Cardiac fibroblast (primary cell): ENCODE results near the gene RACK1.
A peak's percentile ranks its signal among the peaks of the same experiment; 100 is the strongest.

Experiments used
- DNase-seq, 2 donors: peaks; one replicate each; pipeline versions ENCODE4 v3.0.0 to v3.0.0-alpha.2; 2010; ENCODE audit warnings: low read depth in 2 of 2
- H3K4me3 ChIP-seq, 2 donors: replicated peaks in 1 of 2; 1 replicate in 1 of 2; 2 replicates in 1 of 2; pipeline ENCODE4 v1.5.1; 2011; ENCODE audit warnings: low read depth in 2 of 2, low read length in 2 of 2, mild to moderate bottlenecking in 2 of 2, moderate library complexity in 1 of 2
- CTCF ChIP-seq: IDR thresholded peaks from one replicate; pipeline ENCODE4 v1.5.1; 2011; ENCODE audit warnings: low read depth, mild to moderate bottlenecking, low read length, inconsistent platforms

RACK1 gene

GRCh38 chr5:181242031-181242451 lies 1.7 kb downstream of the RACK1 start:
- DNase-seq, result peak in 1 of 2 donors; percentile 42
- no peak for TF ChIP-seq CTCF
- peak overlapping the region; percentile 76 for H3K4me3 ChIP-seq

DNA sequence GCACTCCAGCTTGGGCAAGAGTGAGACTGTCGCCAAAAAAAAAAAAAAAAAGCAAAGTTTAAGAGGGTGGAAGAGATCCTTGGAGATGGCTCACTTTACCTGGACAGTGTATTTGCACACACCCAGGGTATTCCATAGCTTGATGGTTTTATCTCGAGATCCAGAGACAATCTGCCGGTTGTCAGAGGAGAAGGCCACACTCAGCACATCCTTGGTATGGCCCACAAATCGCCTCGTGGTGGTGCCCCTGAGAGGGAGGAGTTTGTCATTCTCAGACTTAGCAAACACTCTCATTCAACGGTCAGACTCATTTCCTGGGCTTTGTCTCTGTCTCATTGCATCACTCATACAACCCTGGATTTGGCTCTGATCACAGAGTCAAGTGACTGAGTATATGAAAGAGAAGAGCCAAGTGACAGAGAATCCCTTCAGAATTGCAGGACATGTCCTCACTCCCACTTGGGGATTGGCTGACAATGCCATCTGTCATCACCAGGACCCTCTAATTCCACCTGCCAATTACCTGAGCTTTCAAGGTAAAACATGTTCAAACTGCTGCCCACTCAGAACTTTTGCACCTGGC lies 2.2 kb downstream of the RACK1 start:
- peak overlapping the region; percentile 76 for H3K4me3 ChIP-seq

DNA sequence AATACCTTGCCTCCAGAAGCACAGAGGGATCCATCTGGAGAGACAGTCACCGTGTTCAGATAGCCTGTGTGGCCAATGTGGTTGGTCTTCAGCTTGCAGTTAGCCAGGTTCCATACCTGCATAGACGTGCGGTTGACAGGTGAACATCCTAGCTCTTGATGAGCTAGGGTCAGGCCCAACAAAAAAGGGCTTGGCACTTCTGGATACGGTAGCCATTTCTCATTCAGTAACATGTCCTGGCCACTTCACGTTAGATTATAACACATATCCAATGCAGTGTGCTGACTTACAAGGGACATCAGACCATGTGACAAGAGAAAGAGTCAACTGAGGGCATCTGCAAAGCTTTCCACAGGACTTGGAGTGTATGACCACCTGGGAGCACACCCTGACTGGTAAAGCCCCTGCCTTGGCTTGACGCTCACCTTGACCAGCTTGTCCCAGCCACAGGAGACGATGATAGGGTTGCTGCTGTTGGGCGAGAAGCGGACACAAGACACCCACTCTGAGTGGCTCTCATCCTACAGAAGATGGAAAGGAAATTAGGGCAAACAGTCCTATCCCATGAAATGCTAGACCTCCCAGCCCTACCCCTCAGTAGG lies 4.5 kb downstream of the RACK1 start:
- no peak for DNase-seq
- H3K4me3 ChIP-seq, result no peak overlapping the region
- TF ChIP-seq CTCF, result no peak

More for the DNA sequence above, 2.2 kb downstream of the RACK1 start:
- TF ChIP-seq CTCF, result peak; percentile 19
- peak; percentile 85 to 96 for DNase-seq

DNA sequence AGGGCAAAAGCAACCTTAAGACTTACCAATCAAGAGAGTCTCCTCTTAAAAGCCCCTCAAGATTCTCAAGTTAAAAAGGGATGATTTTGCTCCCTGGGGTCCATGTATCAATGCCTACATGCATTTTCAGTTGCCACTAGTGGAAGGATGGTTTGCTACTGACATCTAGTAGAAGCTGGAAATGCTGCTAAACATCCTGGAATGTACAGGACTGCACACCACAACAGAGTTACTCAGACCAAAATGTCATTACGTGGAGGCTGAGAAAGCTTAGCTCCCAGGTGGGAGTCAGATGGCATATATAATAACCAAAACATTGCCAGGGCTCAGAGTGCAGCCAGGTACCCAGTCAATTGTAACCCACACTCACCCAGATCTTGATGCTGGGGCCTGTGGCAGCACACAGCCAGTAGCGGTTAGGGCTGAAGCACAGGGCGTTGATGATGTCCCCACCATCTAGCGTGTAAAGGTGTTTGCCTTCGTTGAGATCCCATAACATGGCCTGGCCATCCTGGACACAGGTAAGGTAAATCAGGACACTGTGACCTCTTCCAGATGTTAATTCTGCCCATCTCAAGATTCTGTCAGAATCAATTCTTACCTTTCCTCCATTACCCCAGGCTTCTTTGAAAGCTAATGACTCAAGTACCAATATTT lies 5.8 kb downstream of the RACK1 start:
- DNase-seq, result no peak
- no peak for TF ChIP-seq CTCF
- H3K4me3 ChIP-seq, result no peak overlapping the region

- no peak for DNase-seq
- no peak for TF ChIP-seq CTCF
- no peak overlapping the region for H3K4me3 ChIP-seq
Measured at GRCh38 chr5:181236954-181237641, 6.6 kb downstream of the RACK1 start.

DNA sequence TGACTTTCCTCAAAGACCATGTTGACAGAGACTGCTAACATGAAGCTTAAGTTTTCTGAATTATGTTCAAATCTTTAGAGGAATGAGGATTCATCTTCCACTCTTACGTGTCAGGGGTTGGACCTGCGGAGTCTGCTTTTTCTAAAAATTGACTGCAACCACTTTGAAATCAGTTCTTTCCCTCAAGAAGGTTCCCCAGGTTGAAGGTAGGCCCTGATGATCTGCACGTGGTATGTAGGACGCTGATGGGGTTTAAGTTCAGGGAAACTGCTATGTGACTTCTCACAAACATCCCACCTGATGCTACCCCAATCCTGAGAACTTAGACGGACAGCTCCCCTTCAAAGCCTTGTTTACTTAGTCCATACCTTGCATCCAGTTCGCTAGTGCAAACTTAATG lies 7.2 kb downstream of the RACK1 start:
- no peak for TF ChIP-seq CTCF
- no peak overlapping the region for H3K4me3 ChIP-seq
- DNase-seq, result no peak
